Astrocyte (in vitro differentiated cells and primary cell): Measurements from ENCODE around the gene SPINT1.

Experiments used
- EZH2 ChIP-seq: IDR thresholded peaks from 2 replicates; pipeline ENCODE4 v1.6.1; 2012; ENCODE audit warnings: mild to moderate bottlenecking, low read length, inconsistent platforms; ENCODE audit not compliant: insufficient read depth
- TF ChIP-seq, protein P1 (sequence below): IDR thresholded peaks from 2 replicates; pipeline ENCODE4 v1.5.1; 2011; ENCODE audit warnings: low read depth, mild to moderate bottlenecking, inconsistent platforms, low read length, moderate library complexity; ENCODE audit not compliant: insufficient read depth

DNA sequence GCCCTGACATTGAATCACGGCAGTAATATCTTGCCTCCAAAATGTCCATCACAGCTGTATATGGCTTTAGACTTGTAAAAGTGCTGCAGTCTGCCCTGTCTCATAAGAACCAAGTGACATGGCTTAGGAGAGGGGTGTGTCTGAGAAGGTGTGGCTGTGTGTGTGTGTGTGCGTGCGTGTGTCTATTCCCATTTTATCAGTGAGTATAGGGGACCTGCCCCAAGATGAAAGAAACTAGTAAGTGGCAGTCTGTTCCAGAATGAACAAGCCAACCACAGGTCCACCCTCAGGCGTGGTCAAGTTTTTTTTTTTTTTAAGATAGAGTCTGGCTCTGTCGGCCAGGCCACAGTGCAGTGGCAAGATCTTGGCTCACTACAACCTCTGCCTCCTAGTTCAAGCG, 35.8 kb downstream of the SPINT1 start:
- TF ChIP-seq, protein P1, sequence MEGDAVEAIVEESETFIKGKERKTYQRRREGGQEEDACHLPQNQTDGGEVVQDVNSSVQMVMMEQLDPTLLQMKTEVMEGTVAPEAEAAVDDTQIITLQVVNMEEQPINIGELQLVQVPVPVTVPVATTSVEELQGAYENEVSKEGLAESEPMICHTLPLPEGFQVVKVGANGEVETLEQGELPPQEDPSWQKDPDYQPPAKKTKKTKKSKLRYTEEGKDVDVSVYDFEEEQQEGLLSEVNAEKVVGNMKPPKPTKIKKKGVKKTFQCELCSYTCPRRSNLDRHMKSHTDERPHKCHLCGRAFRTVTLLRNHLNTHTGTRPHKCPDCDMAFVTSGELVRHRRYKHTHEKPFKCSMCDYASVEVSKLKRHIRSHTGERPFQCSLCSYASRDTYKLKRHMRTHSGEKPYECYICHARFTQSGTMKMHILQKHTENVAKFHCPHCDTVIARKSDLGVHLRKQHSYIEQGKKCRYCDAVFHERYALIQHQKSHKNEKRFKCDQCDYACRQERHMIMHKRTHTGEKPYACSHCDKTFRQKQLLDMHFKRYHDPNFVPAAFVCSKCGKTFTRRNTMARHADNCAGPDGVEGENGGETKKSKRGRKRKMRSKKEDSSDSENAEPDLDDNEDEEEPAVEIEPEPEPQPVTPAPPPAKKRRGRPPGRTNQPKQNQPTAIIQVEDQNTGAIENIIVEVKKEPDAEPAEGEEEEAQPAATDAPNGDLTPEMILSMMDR: no peak
- no peak for TF ChIP-seq EZH2
